H1 (cell line): ENCODE results near the gene CYP2J2. TPM values are rescaled to one million over a fixed set of nuclear protein-coding genes. Genes with fewer than 3 reads are reported as not detected.

ENCODE experiments used
- CTCF ChIA-PET: fragments of 300-600 bp; sonication (Branson Sonifier 250); formaldehyde crosslinking; loops from one replicate; lab custom pipeline; 2021; ENCODE audit not compliant: partially characterized antibody; lab: Charles Lee
- POLR2A ChIA-PET: fragments of 300-600 bp; sonication (Branson Sonifier 250); formaldehyde crosslinking; loops from one replicate; lab custom pipeline; 2021; ENCODE audit warnings: inconsistent platforms; ENCODE audit not compliant: partially characterized antibody; lab: Charles Lee
- DNase-seq, 2 experiments: peaks; one replicate each; pipeline versions ENCODE4 v3.0.0 to v3.0.0-alpha.2; 2010 to 2022; ENCODE audit warnings: low spot score in 2 of 2, low read depth in 1 of 2, mixed read lengths in 1 of 2
- FAIRE-seq: peaks from 2 replicates; lab custom pipeline; 2011; peaks lifted over from hg19 to GRCh38; lab: Jason Lieb, UNC
- H2AFZ ChIP-seq: 2 replicates; pipeline ENCODE4 v1.8.1; 2012; ENCODE audit warnings: low read length, inconsistent platforms
- H2AK5ac ChIP-seq: 2 replicates; pipeline ENCODE4 v1.6.1; 2013; ENCODE audit warnings: low read depth, low read length
- H2BK120ac ChIP-seq: replicated peaks from 2 replicates; pipeline ENCODE3; 2013; ENCODE audit warnings: low read depth, low read length, inconsistent platforms
- H2BK12ac ChIP-seq: 2 replicates; pipeline ENCODE4 v1.6.1; 2013; ENCODE audit warnings: low read depth, low read length
- H2BK15ac ChIP-seq: 2 replicates; pipeline ENCODE4 v1.6.1; 2013; ENCODE audit warnings: low read length
- H2BK20ac ChIP-seq: 2 replicates; pipeline ENCODE4 v1.6.1; 2013; ENCODE audit warnings: low read length
- H2BK5ac ChIP-seq: 2 replicates; pipeline ENCODE4 v1.6.1; 2013; ENCODE audit warnings: low read depth, low read length
- H3K14ac ChIP-seq: 2 replicates; pipeline ENCODE4 v1.6.1; 2013; ENCODE audit warnings: inconsistent platforms; ENCODE audit not compliant: insufficient read length
- H3K18ac ChIP-seq: 2 replicates; pipeline ENCODE4 v1.6.1; 2013; ENCODE audit warnings: low read length; ENCODE audit errors: extremely low read depth
- H3K23ac ChIP-seq: 2 replicates; pipeline ENCODE4 v1.6.1; 2013; ENCODE audit warnings: inconsistent platforms; ENCODE audit not compliant: insufficient read length
- H3K23me2 ChIP-seq: 2 replicates; pipeline ENCODE4 v1.6.1; 2013; ENCODE audit warnings: low read depth, low read length
- H3K27ac ChIP-seq: 2 replicates; pipeline ENCODE4 v1.6.1; 2011; ENCODE audit warnings: low read depth, low read length, inconsistent platforms
- H3K27me3 ChIP-seq, 4 experiments: replicated peaks in 1 of 4; 1 replicate in 1 of 4; 2 replicates in 3 of 4; pipeline versions ENCODE4 v1.6.1 to v1.8.1; 2011 to 2013; ENCODE audit warnings: low read length in 3 of 4, mild to moderate bottlenecking in 3 of 4, inconsistent platforms in 2 of 4, mixed read lengths in 2 of 4, moderate library complexity in 1 of 4; ENCODE audit not compliant: control insufficient read depth in 3 of 4, insufficient read depth in 3 of 4; ENCODE audit errors: extremely low read depth in 1 of 4
- H3K36me3 ChIP-seq, 4 experiments: 2 replicates each; pipeline versions ENCODE4 v1.6.1 to v1.8.1; 2011 to 2013; ENCODE audit warnings: mild to moderate bottlenecking in 4 of 4, low read length in 3 of 4, moderate library complexity in 2 of 4, control low read depth in 1 of 4, inconsistent platforms in 1 of 4; ENCODE audit not compliant: insufficient read depth in 4 of 4, control insufficient read depth in 2 of 4
- H3K4ac ChIP-seq: replicated peaks from 2 replicates; pipeline ENCODE3; 2013; ENCODE audit warnings: low read length, low read depth, mixed read lengths, inconsistent platforms; ENCODE audit not compliant: insufficient read length
- H3K4me1 ChIP-seq, 4 experiments: replicated peaks in 1 of 4; 1 replicate in 1 of 4; 2 replicates in 3 of 4; pipeline versions ENCODE4 v1.6.1 to v1.8.1; 2011 to 2013; ENCODE audit warnings: low read length in 3 of 4, inconsistent platforms in 2 of 4, mixed read lengths in 1 of 4; ENCODE audit not compliant: insufficient read depth in 4 of 4, control insufficient read depth in 3 of 4
- H3K4me2 ChIP-seq, 2 experiments: 2 replicates each; pipeline versions ENCODE4 v1.6.1 to v1.8.1; 2011 to 2013; ENCODE audit warnings: low read depth in 2 of 2, low read length in 2 of 2, control low read depth in 1 of 2, inconsistent platforms in 1 of 2, mild to moderate bottlenecking in 1 of 2; ENCODE audit not compliant: insufficient read depth in 1 of 2
- H3K4me3 ChIP-seq, 4 experiments: fragments of 200-600, 300-600 bp in 1 of 4; sonication (generic), shearing (Covaris generic), sonication (Bioruptor Twin) in 1 of 4; 2 replicates each; pipeline versions ENCODE4 v1.5.1 to v1.8.1; 2011 to 2016; ENCODE audit warnings: low read length in 4 of 4, low read depth in 3 of 4, control low read depth in 2 of 4, inconsistent platforms in 2 of 4, mild to moderate bottlenecking in 2 of 4, mixed read lengths in 1 of 4, moderate library complexity in 1 of 4; ENCODE audit not compliant: insufficient read depth in 2 of 4; ENCODE audit errors: extremely low read depth in 1 of 4
- H3K56ac ChIP-seq: replicated peaks from 2 replicates; pipeline ENCODE3; 2013; ENCODE audit warnings: low read depth, mild to moderate bottlenecking, mixed read lengths, low read length, inconsistent platforms; ENCODE audit not compliant: insufficient read length
- H3K79me1 ChIP-seq: 2 replicates; pipeline ENCODE4 v1.6.1; 2013; ENCODE audit warnings: low read depth, low read length, control low read depth
- H3K79me2 ChIP-seq, 2 experiments: 2 replicates each; pipeline versions ENCODE4 v1.6.1 to v1.8.1; 2012 to 2013; ENCODE audit warnings: low read length in 2 of 2, mild to moderate bottlenecking in 2 of 2, inconsistent platforms in 1 of 2; ENCODE audit not compliant: insufficient read depth in 2 of 2, control insufficient read depth in 1 of 2
- H3K9ac ChIP-seq, 4 experiments: replicated peaks in 1 of 4; 1 replicate in 1 of 4; 2 replicates in 3 of 4; pipeline versions ENCODE4 v1.6.1 to v1.8.1; 2011 to 2013; ENCODE audit warnings: low read depth in 3 of 4, low read length in 3 of 4, control low read depth in 2 of 4, mild to moderate bottlenecking in 2 of 4, moderate library complexity in 2 of 4, inconsistent platforms in 1 of 4; ENCODE audit errors: extremely low read depth in 1 of 4
- H3K9me3 ChIP-seq, 2 experiments: 2 replicates each; pipeline versions ENCODE4 v1.6.1 to v1.8.1; 2012 to 2013; ENCODE audit warnings: mild to moderate bottlenecking in 2 of 2, moderate library complexity in 2 of 2, control low read depth in 1 of 2, inconsistent platforms in 1 of 2, low read depth in 1 of 2, low read length in 1 of 2, mixed read lengths in 1 of 2; ENCODE audit not compliant: insufficient read depth in 2 of 2
- H4K20me1 ChIP-seq, 2 experiments: replicated peaks in 1 of 2; 2 replicates each; pipeline versions ENCODE3 to v1.8.1; 2011 to 2013; ENCODE audit warnings: inconsistent platforms in 2 of 2, low read length in 2 of 2, mild to moderate bottlenecking in 1 of 2; ENCODE audit not compliant: insufficient read depth in 2 of 2, control insufficient read depth in 1 of 2
- H4K5ac ChIP-seq: 2 replicates; pipeline ENCODE4 v1.6.1; 2013; ENCODE audit warnings: low read length, low read depth, mixed read lengths, inconsistent platforms; ENCODE audit not compliant: insufficient read length
- H4K8ac ChIP-seq: 2 replicates; pipeline ENCODE4 v1.8.0; 2013; ENCODE audit warnings: mild to moderate bottlenecking, moderate library complexity, low read length, inconsistent platforms; ENCODE audit not compliant: insufficient read depth; ENCODE audit errors: extremely low read depth
- H4K91ac ChIP-seq: replicated peaks from 2 replicates; pipeline ENCODE3; 2013; ENCODE audit warnings: low read length, mixed read lengths, inconsistent platforms; ENCODE audit not compliant: insufficient read length
- E2F6 ChIP-seq: IDR thresholded peaks from 2 replicates; pipeline ENCODE4 v1.6.1; 2012; ENCODE audit warnings: inconsistent platforms
- GTF2F1 ChIP-seq: IDR thresholded peaks from 2 replicates; pipeline ENCODE4 v1.6.1; 2012; ENCODE audit warnings: low read depth, low read length, improper control_type of control experiment, borderline replicate concordance
- JUN ChIP-seq: IDR thresholded peaks from 2 replicates; pipeline ENCODE4 v1.6.1; 2011; ENCODE audit warnings: low read depth, mild to moderate bottlenecking, improper control_type of control experiment, low read length
- JUND ChIP-seq: IDR thresholded peaks from 2 replicates; pipeline ENCODE4 v1.6.1; 2011; ENCODE audit warnings: mild to moderate bottlenecking, improper control_type of control experiment, low read length
- KDM1A ChIP-seq: fragments of 200-600, 300-600 bp; sonication (generic); IDR thresholded peaks from 2 replicates; pipeline ENCODE4 v1.7.1; 2016; ENCODE audit warnings: mild to moderate bottlenecking, low read length, borderline replicate concordance
- POLR2AphosphoS5 ChIP-seq: IDR thresholded peaks from 2 replicates; pipeline ENCODE4 v1.6.1; 2011; ENCODE audit warnings: low read depth, low read length
- RAD21 ChIP-seq, 2 experiments: IDR thresholded peaks in 1 of 2; conservative IDR thresholded peaks in 1 of 2; 2 replicates each; pipeline ENCODE4 v1.6.1; 2011; ENCODE audit warnings: low read depth in 2 of 2, low read length in 2 of 2, improper control_type of control experiment in 1 of 2, inconsistent platforms in 1 of 2, mild to moderate bottlenecking in 1 of 2, moderate library complexity in 1 of 2
- SIRT6 ChIP-seq: IDR thresholded peaks from one replicate; pipeline ENCODE4 v1.7.1; 2012; ENCODE audit warnings: low read length, inconsistent platforms
- SP1 ChIP-seq: IDR thresholded peaks from 2 replicates; pipeline ENCODE4 v1.6.1; 2011; ENCODE audit warnings: low read depth, low read length
- SP2 ChIP-seq: IDR thresholded peaks from 2 replicates; pipeline ENCODE4 v1.6.1; 2012; ENCODE audit warnings: mild to moderate bottlenecking, low read length, inconsistent platforms
- SUZ12 ChIP-seq: fragments of 200-600 bp; sonication (generic); IDR thresholded peaks from 2 replicates; pipeline ENCODE4 v1.6.1; 2012; ENCODE audit warnings: mild to moderate bottlenecking, inconsistent platforms, low read length, moderate library complexity, mixed read lengths
- WGBS, 2 experiments: shearing (Covaris generic) in 1 of 2; methylation state at CpG; one replicate each; pipeline versions ENCODE4 v1.1.6 to v1.1.7; 2013 to 2015; ENCODE audit warnings: low lambda C conversion rate in 2 of 2, mixed read lengths in 2 of 2, inconsistent platforms in 1 of 2, low coverage in 1 of 2, missing lambda C conversion rate in 1 of 2; ENCODE audit not compliant: insufficient replicate concordance in 2 of 2, insufficient coverage in 1 of 2, insufficient read length in 1 of 2; ENCODE audit errors: extremely low coverage in 1 of 2, missing lambda C conversion rate in 1 of 2; 5-methylcytosine and 5-hydroxymethylcytosine counted together
- polyA plus RNA-seq, 7 experiments: library from polyadenylated mRNA; depleted of rRNA in 3 of 7; stranded (reverse) in 5 of 7; unstranded in 2 of 7; fragments of >200 nt in 5 of 7; fragments of 200-250 nt in 2 of 7; gene quantifications; 1 replicate in 5 of 7; 2 replicates in 1 of 7; 4 replicates in 1 of 7; pipeline versions ENCODE4 v1.2.1 to v1.2.3, GENCODE V29; 2011 to 2013; ENCODE audit warnings: missing spikeins in 2 of 7, mixed read lengths in 2 of 7
- total RNA-seq: library from RNA; stranded (reverse); fragmentation: NEBNext Ultra II Directional; extraction: Animal tissue kit (Norgen Biotek cat#: 25700); gene quantifications from 2 replicates; pipeline ENCODE4 v1.2.1, GENCODE V29; 2021
- TF ChIP-seq, protein P1 (sequence below): IDR thresholded peaks from 2 replicates; pipeline ENCODE4 v1.6.1; 2011; ENCODE audit warnings: low read depth, mild to moderate bottlenecking, low read length; ENCODE audit not compliant: insufficient read depth

The CYP2J2 gene
- total and polyA plus RNA-seq, 2 of the 8 experiments (the other 6 are each of a cell fraction or from before 2014, with no cell fraction given), result 0.59 to 2.1 TPM

DNA sequence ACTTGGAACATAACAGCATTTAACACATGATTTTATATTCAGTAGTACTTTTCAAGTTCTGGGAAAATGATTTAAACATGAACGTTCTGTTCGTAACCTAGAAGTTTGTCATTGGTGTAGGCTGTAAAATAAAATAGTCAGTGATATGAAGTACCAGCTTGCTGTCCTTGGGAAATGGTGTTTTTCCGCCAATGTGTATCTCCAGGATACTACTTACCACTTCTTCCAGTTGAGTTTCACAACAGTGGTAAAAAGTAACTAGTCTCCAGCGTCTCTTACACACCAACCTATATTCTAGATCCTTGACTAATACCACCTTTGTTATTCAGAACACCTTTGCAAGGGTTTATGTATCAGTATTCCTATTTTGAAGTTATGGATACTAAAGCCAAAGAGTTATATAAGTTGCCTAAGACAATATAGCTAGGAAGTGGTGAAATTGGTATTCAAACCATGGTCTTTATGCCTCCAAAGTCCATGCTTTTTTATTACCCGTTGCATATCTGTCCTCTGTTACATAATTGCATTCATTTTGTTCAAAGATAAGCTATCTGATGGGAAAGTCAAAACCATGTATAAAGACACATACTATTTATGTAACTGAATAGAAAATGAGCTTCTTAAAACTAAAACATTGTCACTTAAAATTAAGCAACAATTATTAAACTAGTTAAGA lies 68.8 kb downstream of the CYP2J2 start:
- POLR2A ChIA-PET, result no interaction called here
- no peak for TF ChIP-seq JUND
- no peak for TF ChIP-seq SIRT6
- TF ChIP-seq SP2, result no peak
- no peak for TF ChIP-seq POLR2AphosphoS5
- no peak for TF ChIP-seq GTF2F1
- TF ChIP-seq KDM1A, result no peak
- TF ChIP-seq RAD21 (IDR thresholded peaks at IDR 0.05 in 1 of 2, conservative IDR thresholded peaks at IDR 0.05 in 1 of 2; ENCODE audit: low read depth in 2 of 2, low read length in 2 of 2), result no peak
- TF ChIP-seq SP1, result no peak
- TF ChIP-seq, protein P1, sequence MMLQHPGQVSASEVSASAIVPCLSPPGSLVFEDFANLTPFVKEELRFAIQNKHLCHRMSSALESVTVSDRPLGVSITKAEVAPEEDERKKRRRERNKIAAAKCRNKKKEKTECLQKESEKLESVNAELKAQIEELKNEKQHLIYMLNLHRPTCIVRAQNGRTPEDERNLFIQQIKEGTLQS, result no peak
- TF ChIP-seq E2F6, result no peak
- no peak for TF ChIP-seq JUN
- TF ChIP-seq SUZ12, result no peak

More for the DNA sequence above, 68.8 kb downstream of the CYP2J2 start:
- Histone ChIP-seq H3K4me3 (no peak overlapping the region), H3K27me3 (no peaks in the 10 kb centered on the region), H3K4me2 (no peak overlapping the region), H2BK15ac (no peak overlapping the region), H3K9me3 (no peaks in the 10 kb centered on the region), H3K23me2 (no peaks in the 10 kb centered on the region), H4K8ac (no peak overlapping the region), H2AK5ac (no peak overlapping the region), H3K27ac (no peak overlapping the region), H4K20me1 (no peaks in the 10 kb centered on the region), H2BK12ac (no peak overlapping the region), H3K14ac (no peak overlapping the region), H2AFZ (no peak overlapping the region), H3K36me3 (peaks cover 2 to 7% (median 2%) of the 10 kb centered on the region in 4 experiments; a peak in 4 of 8 replicates), H2BK5ac (no peak overlapping the region), H3K9ac (no peak overlapping the region), H3K79me1 (no peaks in the 10 kb centered on the region), H2BK20ac (no peak overlapping the region), H3K4ac (no peak overlapping the region), H4K91ac (no peak overlapping the region), H3K23ac (no peak overlapping the region), H3K18ac (no peak overlapping the region), H2BK120ac (no peak overlapping the region), H3K79me2 (0 out of 4 replicates have a peak, but pooled peaks cover 0 to 3% of the 10 kb centered on the region in 2 experiments), H3K56ac (no peak overlapping the region), H3K4me1 (peaks cover 0 to 3% (median 0%) of the 10 kb centered on the region in 4 experiments; a peak in 2 of 7 replicates), H4K5ac (no peak overlapping the region)
- FAIRE-seq, result no peak
- WGBS, 2 experiments, result 91% methylated on average over 5 of the region's 5 CpGs; no CpG with 5 or more reads in 1 of the 2 experiments
- no peak for DNase-seq
- CTCF ChIA-PET, result interaction anchor here (0.8 to 1.4 kb wide), 2 partner anchors 21 to 90 kb away, joined by 3 to 5 read pairs; no protein-coding TSS in a partner anchor
